H1 (cell line): Measurements from ENCODE around the gene PDCD2. TPM values are rescaled to one million over a fixed set of nuclear protein-coding genes. Genes with fewer than 3 reads are reported as not detected.

Experiments
- CTCF ChIA-PET: fragments of 300-600 bp; sonication (Branson Sonifier 250); formaldehyde crosslinking; loops from one replicate; lab custom pipeline; 2021; ENCODE audit not compliant: partially characterized antibody; lab: Charles Lee
- POLR2A ChIA-PET: fragments of 300-600 bp; sonication (Branson Sonifier 250); formaldehyde crosslinking; loops from one replicate; lab custom pipeline; 2021; ENCODE audit warnings: inconsistent platforms; ENCODE audit not compliant: partially characterized antibody; lab: Charles Lee
- DNase-seq, 2 experiments: peaks; one replicate each; pipeline versions ENCODE4 v3.0.0 to v3.0.0-alpha.2; 2010 to 2022; ENCODE audit warnings: low spot score in 2 of 2, low read depth in 1 of 2, mixed read lengths in 1 of 2
- FAIRE-seq: peaks from 2 replicates; lab custom pipeline; 2011; peaks lifted over from hg19 to GRCh38; lab: Jason Lieb, UNC
- H2AFZ ChIP-seq: 2 replicates; pipeline ENCODE4 v1.8.1; 2012; ENCODE audit warnings: low read length, inconsistent platforms
- H2AK5ac ChIP-seq: 2 replicates; pipeline ENCODE4 v1.6.1; 2013; ENCODE audit warnings: low read depth, low read length
- H2BK120ac ChIP-seq: replicated peaks from 2 replicates; pipeline ENCODE3; 2013; ENCODE audit warnings: low read depth, low read length, inconsistent platforms
- H2BK12ac ChIP-seq: 2 replicates; pipeline ENCODE4 v1.6.1; 2013; ENCODE audit warnings: low read depth, low read length
- H2BK15ac ChIP-seq: 2 replicates; pipeline ENCODE4 v1.6.1; 2013; ENCODE audit warnings: low read length
- H2BK20ac ChIP-seq: 2 replicates; pipeline ENCODE4 v1.6.1; 2013; ENCODE audit warnings: low read length
- H2BK5ac ChIP-seq: 2 replicates; pipeline ENCODE4 v1.6.1; 2013; ENCODE audit warnings: low read depth, low read length
- H3K14ac ChIP-seq: 2 replicates; pipeline ENCODE4 v1.6.1; 2013; ENCODE audit warnings: inconsistent platforms; ENCODE audit not compliant: insufficient read length
- H3K18ac ChIP-seq: 2 replicates; pipeline ENCODE4 v1.6.1; 2013; ENCODE audit warnings: low read length; ENCODE audit errors: extremely low read depth
- H3K23ac ChIP-seq: 2 replicates; pipeline ENCODE4 v1.6.1; 2013; ENCODE audit warnings: inconsistent platforms; ENCODE audit not compliant: insufficient read length
- H3K23me2 ChIP-seq: 2 replicates; pipeline ENCODE4 v1.6.1; 2013; ENCODE audit warnings: low read depth, low read length
- H3K27ac ChIP-seq: 2 replicates; pipeline ENCODE4 v1.6.1; 2011; ENCODE audit warnings: low read depth, low read length, inconsistent platforms
- H3K27me3 ChIP-seq, 4 experiments: replicated peaks in 1 of 4; 1 replicate in 1 of 4; 2 replicates in 3 of 4; pipeline versions ENCODE4 v1.6.1 to v1.8.1; 2011 to 2013; ENCODE audit warnings: low read length in 3 of 4, mild to moderate bottlenecking in 3 of 4, inconsistent platforms in 2 of 4, mixed read lengths in 2 of 4, moderate library complexity in 1 of 4; ENCODE audit not compliant: control insufficient read depth in 3 of 4, insufficient read depth in 3 of 4; ENCODE audit errors: extremely low read depth in 1 of 4
- H3K36me3 ChIP-seq, 4 experiments: 2 replicates each; pipeline versions ENCODE4 v1.6.1 to v1.8.1; 2011 to 2013; ENCODE audit warnings: mild to moderate bottlenecking in 4 of 4, low read length in 3 of 4, moderate library complexity in 2 of 4, control low read depth in 1 of 4, inconsistent platforms in 1 of 4; ENCODE audit not compliant: insufficient read depth in 4 of 4, control insufficient read depth in 2 of 4
- H3K4ac ChIP-seq: replicated peaks from 2 replicates; pipeline ENCODE3; 2013; ENCODE audit warnings: low read length, low read depth, mixed read lengths, inconsistent platforms; ENCODE audit not compliant: insufficient read length
- H3K4me1 ChIP-seq, 4 experiments: replicated peaks in 1 of 4; 1 replicate in 1 of 4; 2 replicates in 3 of 4; pipeline versions ENCODE4 v1.6.1 to v1.8.1; 2011 to 2013; ENCODE audit warnings: low read length in 3 of 4, inconsistent platforms in 2 of 4, mixed read lengths in 1 of 4; ENCODE audit not compliant: insufficient read depth in 4 of 4, control insufficient read depth in 3 of 4
- H3K4me2 ChIP-seq, 2 experiments: 2 replicates each; pipeline versions ENCODE4 v1.6.1 to v1.8.1; 2011 to 2013; ENCODE audit warnings: low read depth in 2 of 2, low read length in 2 of 2, control low read depth in 1 of 2, inconsistent platforms in 1 of 2, mild to moderate bottlenecking in 1 of 2; ENCODE audit not compliant: insufficient read depth in 1 of 2
- H3K4me3 ChIP-seq, 4 experiments: fragments of 200-600, 300-600 bp in 1 of 4; sonication (generic), shearing (Covaris generic), sonication (Bioruptor Twin) in 1 of 4; 2 replicates each; pipeline versions ENCODE4 v1.5.1 to v1.8.1; 2011 to 2016; ENCODE audit warnings: low read length in 4 of 4, low read depth in 3 of 4, control low read depth in 2 of 4, inconsistent platforms in 2 of 4, mild to moderate bottlenecking in 2 of 4, mixed read lengths in 1 of 4, moderate library complexity in 1 of 4; ENCODE audit not compliant: insufficient read depth in 2 of 4; ENCODE audit errors: extremely low read depth in 1 of 4
- H3K56ac ChIP-seq: replicated peaks from 2 replicates; pipeline ENCODE3; 2013; ENCODE audit warnings: low read depth, mild to moderate bottlenecking, mixed read lengths, low read length, inconsistent platforms; ENCODE audit not compliant: insufficient read length
- H3K79me1 ChIP-seq: 2 replicates; pipeline ENCODE4 v1.6.1; 2013; ENCODE audit warnings: low read depth, low read length, control low read depth
- H3K79me2 ChIP-seq, 2 experiments: 2 replicates each; pipeline versions ENCODE4 v1.6.1 to v1.8.1; 2012 to 2013; ENCODE audit warnings: low read length in 2 of 2, mild to moderate bottlenecking in 2 of 2, inconsistent platforms in 1 of 2; ENCODE audit not compliant: insufficient read depth in 2 of 2, control insufficient read depth in 1 of 2
- H3K9ac ChIP-seq, 4 experiments: replicated peaks in 1 of 4; 1 replicate in 1 of 4; 2 replicates in 3 of 4; pipeline versions ENCODE4 v1.6.1 to v1.8.1; 2011 to 2013; ENCODE audit warnings: low read depth in 3 of 4, low read length in 3 of 4, control low read depth in 2 of 4, mild to moderate bottlenecking in 2 of 4, moderate library complexity in 2 of 4, inconsistent platforms in 1 of 4; ENCODE audit errors: extremely low read depth in 1 of 4
- H3K9me3 ChIP-seq, 2 experiments: 2 replicates each; pipeline versions ENCODE4 v1.6.1 to v1.8.1; 2012 to 2013; ENCODE audit warnings: mild to moderate bottlenecking in 2 of 2, moderate library complexity in 2 of 2, control low read depth in 1 of 2, inconsistent platforms in 1 of 2, low read depth in 1 of 2, low read length in 1 of 2, mixed read lengths in 1 of 2; ENCODE audit not compliant: insufficient read depth in 2 of 2
- H4K20me1 ChIP-seq, 2 experiments: replicated peaks in 1 of 2; 2 replicates each; pipeline versions ENCODE3 to v1.8.1; 2011 to 2013; ENCODE audit warnings: inconsistent platforms in 2 of 2, low read length in 2 of 2, mild to moderate bottlenecking in 1 of 2; ENCODE audit not compliant: insufficient read depth in 2 of 2, control insufficient read depth in 1 of 2
- H4K5ac ChIP-seq: 2 replicates; pipeline ENCODE4 v1.6.1; 2013; ENCODE audit warnings: low read length, low read depth, mixed read lengths, inconsistent platforms; ENCODE audit not compliant: insufficient read length
- H4K8ac ChIP-seq: 2 replicates; pipeline ENCODE4 v1.8.0; 2013; ENCODE audit warnings: mild to moderate bottlenecking, moderate library complexity, low read length, inconsistent platforms; ENCODE audit not compliant: insufficient read depth; ENCODE audit errors: extremely low read depth
- H4K91ac ChIP-seq: replicated peaks from 2 replicates; pipeline ENCODE3; 2013; ENCODE audit warnings: low read length, mixed read lengths, inconsistent platforms; ENCODE audit not compliant: insufficient read length
- KDM4A ChIP-seq: IDR thresholded peaks from one replicate; pipeline ENCODE4 v1.7.1; 2012; ENCODE audit warnings: low read depth, mild to moderate bottlenecking, moderate library complexity, low read length, inconsistent platforms; ENCODE audit not compliant: severe bottlenecking
- KDM5A ChIP-seq: fragments of 200-600 bp; IDR thresholded peaks from 2 replicates; pipeline ENCODE4 v1.7.1; 2012; ENCODE audit warnings: mild to moderate bottlenecking, low read length, inconsistent platforms, mixed read lengths
- POLR2AphosphoS5 ChIP-seq: IDR thresholded peaks from 2 replicates; pipeline ENCODE4 v1.6.1; 2011; ENCODE audit warnings: low read depth, low read length
- SAP30 ChIP-seq: fragments of 300-600 bp; sonication (generic); IDR thresholded peaks from 2 replicates; pipeline ENCODE4 v1.7.1; 2012; ENCODE audit warnings: low read length, moderate library complexity, mild to moderate bottlenecking, inconsistent platforms; ENCODE audit not compliant: insufficient read depth, insufficient replicate concordance
- SIN3A ChIP-seq, 2 experiments: IDR thresholded peaks in 1 of 2; conservative IDR thresholded peaks in 1 of 2; 2 replicates each; pipeline ENCODE4 v1.6.1; 2011 to 2012; ENCODE audit warnings: low read length in 2 of 2, improper control_type of control experiment in 1 of 2, low read depth in 1 of 2, mild to moderate bottlenecking in 1 of 2
- WGBS, 2 experiments: shearing (Covaris generic) in 1 of 2; methylation state at CpG; one replicate each; pipeline versions ENCODE4 v1.1.6 to v1.1.7; 2013 to 2015; ENCODE audit warnings: low lambda C conversion rate in 2 of 2, mixed read lengths in 2 of 2, inconsistent platforms in 1 of 2, low coverage in 1 of 2, missing lambda C conversion rate in 1 of 2; ENCODE audit not compliant: insufficient replicate concordance in 2 of 2, insufficient coverage in 1 of 2, insufficient read length in 1 of 2; ENCODE audit errors: extremely low coverage in 1 of 2, missing lambda C conversion rate in 1 of 2; 5-methylcytosine and 5-hydroxymethylcytosine counted together
- polyA plus RNA-seq, 7 experiments: library from polyadenylated mRNA; depleted of rRNA in 3 of 7; stranded (reverse) in 5 of 7; unstranded in 2 of 7; fragments of >200 nt in 5 of 7; fragments of 200-250 nt in 2 of 7; gene quantifications; 1 replicate in 5 of 7; 2 replicates in 1 of 7; 4 replicates in 1 of 7; pipeline versions ENCODE4 v1.2.1 to v1.2.3, GENCODE V29; 2011 to 2013; ENCODE audit warnings: missing spikeins in 2 of 7, mixed read lengths in 2 of 7
- total RNA-seq: library from RNA; stranded (reverse); fragmentation: NEBNext Ultra II Directional; extraction: Animal tissue kit (Norgen Biotek cat#: 25700); gene quantifications from 2 replicates; pipeline ENCODE4 v1.2.1, GENCODE V29; 2021

The PDCD2 gene
- total and polyA plus RNA-seq, 2 of the 8 experiments (the other 6 are each of a cell fraction or from before 2014, with no cell fraction given): 74.1 to 116 TPM

GRCh38 chr6:170553534-170554012, 30.9 kb downstream of the PDCD2 start:
- Histone ChIP-seq H4K20me1 (peaks cover 3 to 7% of the 10 kb centered on the region in 2 experiments), H3K56ac (no peak overlapping the region), H2BK15ac (no peak overlapping the region), H3K36me3 (peaks cover 3 to 9% (median 6%) of the 10 kb centered on the region in 4 experiments; a peak in 6 of 8 replicates), H3K79me2 (peaks cover 40 to 82% of the 10 kb centered on the region in 2 experiments), H4K8ac (no peak overlapping the region), H3K4ac (no peak overlapping the region), H3K4me2 (peak overlapping the region; percentile 94 to 97), H2AFZ (peak overlapping the region; percentile 98), H3K9ac (peak overlapping the region in 1 of 4 experiments; percentile 61; a peak in 1 of 7 replicates), H2AK5ac (no peak overlapping the region), H3K79me1 (peaks cover 4% of the 10 kb centered on the region), H3K4me1 (peaks cover 0 to 3% (median 0%) of the 10 kb centered on the region in 4 experiments; a peak in 3 of 7 replicates), H3K23ac (no peak overlapping the region), H3K4me3 (peak overlapping the region; percentile 98 to 99 (median 99)), H2BK120ac (no peak overlapping the region), H2BK20ac (no peak overlapping the region), H2BK5ac (no peak overlapping the region), H3K18ac (no peak overlapping the region), H4K91ac (no peak overlapping the region), H3K23me2 (peaks cover 5% of the 10 kb centered on the region), H3K14ac (no peak overlapping the region), H4K5ac (no peak overlapping the region), H3K9me3 (no peaks in the 10 kb centered on the region), H2BK12ac (no peak overlapping the region), H3K27me3 (no peaks in the 10 kb centered on the region), H3K27ac (no peak overlapping the region)
- peak; percentile 91 for TF ChIP-seq SAP30
- TF ChIP-seq POLR2AphosphoS5: no peak
- TF ChIP-seq KDM5A: no peak; the same call in 1 of the 2 replicates
- peak; percentile 20 for TF ChIP-seq KDM4A
- peak in 1 of 2 experiments; percentile 85; a peak in 1 of 4 replicates for TF ChIP-seq SIN3A (conservative IDR thresholded peaks at IDR 0.05 in 1 of 2, IDR thresholded peaks at IDR 0.05 in 1 of 2; ENCODE audit: low read depth in 1 of 2, low read length in 2 of 2)
- no peak for FAIRE-seq
- ChIA-PET CTCF (interaction anchor here (1.0 to 1.4 kb wide), 2 partner anchors 12 to 23 kb away, joined by 3 to 4 read pairs; no protein-coding TSS in a partner anchor), POLR2A (interaction anchor here (0.6 to 5.8 kb wide), 12 partner anchors 8 to 851 kb away, joined by 3 to 37 read pairs (median 4); partner anchors contain the start of genes DYNLT2, ERMARD and PDCD2)
- 5% methylated on average over 13 of the region's 13 CpGs; no CpG with 5 or more reads in 1 of the 2 experiments for WGBS, 2 experiments
- no peak for DNase-seq
